DMS 273 (cell line): ENCODE results near the gene SLC35F5.
"Not testable (repeated sequence)": the region's sequence is repeated elsewhere in the genome, so short reads cannot be mapped to it uniquely, and the experiment has no call there.

Source experiments
- DNase-seq: peaks from one replicate; lab custom pipeline; 2025; ENCODE audit not compliant: unreplicated experiment; lab: John Stamatoyannopoulos, UW

Gene SLC35F5

GRCh38 chr2:113756355-113757137 is at the start of gene SLC35F5:
Gene SLC35F5 (minus strand): TSS chr2:113756642. CDS start chr2:113756409, 233 bp downstream.
- DNase-seq, result peak; percentile 96

GRCh38 chr2:113799375-113799774 is 42.9 kb upstream of the SLC35F5 start:
- DNase-seq, result no peak

GRCh38 chr2:113797237-113797636 is 40.8 kb upstream of the SLC35F5 start:
- no peak for DNase-seq

- no peak for DNase-seq
Observed at GRCh38 chr2:113796592-113797175, 40.2 kb upstream of the SLC35F5 start.

- DNase-seq, result no peak
Observed at GRCh38 chr2:113795405-113795920, 39.0 kb upstream of the SLC35F5 start.

GRCh38 chr2:113791697-113792590 is 35.5 kb upstream of the SLC35F5 start:
- DNase-seq, result no peak

GRCh38 chr2:113784823-113785744 is 28.6 kb upstream of the SLC35F5 start:
- DNase-seq, result peak; percentile 88

- no peak for DNase-seq
Observed at GRCh38 chr2:113780472-113780871, 24.0 kb upstream of the SLC35F5 start.

GRCh38 chr2:113777371-113777770 is 20.9 kb upstream of the SLC35F5 start:
- DNase-seq, result no peak

- DNase-seq, result no peak
Observed at GRCh38 chr2:113776949-113777348, 20.5 kb upstream of the SLC35F5 start.

GRCh38 chr2:113774616-113775015 is 18.2 kb upstream of the SLC35F5 start:
- DNase-seq, result not testable (repeated sequence)

- no peak for DNase-seq
Observed at GRCh38 chr2:113770929-113771328, 14.5 kb upstream of the SLC35F5 start.

- DNase-seq, result no peak
Observed at GRCh38 chr2:113769555-113769954, 13.1 kb upstream of the SLC35F5 start.

- no peak for DNase-seq
Observed at GRCh38 chr2:113768770-113769169, 12.3 kb upstream of the SLC35F5 start.

GRCh38 chr2:113767811-113768460 is 11.5 kb upstream of the SLC35F5 start:
- no peak for DNase-seq

- no peak for DNase-seq
Observed at GRCh38 chr2:113765276-113765675, 8.8 kb upstream of the SLC35F5 start.

GRCh38 chr2:113762377-113763118 is 6.1 kb upstream of the SLC35F5 start:
- no peak for DNase-seq

GRCh38 chr2:113760400-113760799 is 4.0 kb upstream of the SLC35F5 start:
- no peak for DNase-seq

- DNase-seq, result no peak
Observed at GRCh38 chr2:113757138-113757657, 756 bp upstream of the SLC35F5 start.
